GM23338 (cell line): ENCODE results near the gene RNF166. TPM values are rescaled to one million over a fixed set of nuclear protein-coding genes. Genes with fewer than 3 reads are reported as not detected.

Experiments
- ATAC-seq: fragments of 200-7000 bp; cut with Tn5 transposase; 3 replicates; pipeline ENCODE4 v1.9.1; 2020
- DNase-seq: peaks from one replicate; pipeline ENCODE4 v3.0.0-alpha.2; 2015; ENCODE audit warnings: low spot score
- H2AFZ ChIP-seq: fragments of 200-600 bp; sonication (generic); 2 replicates; pipeline ENCODE4 v1.8.0; 2016; ENCODE audit warnings: antibody characterized with exemption, mild to moderate bottlenecking, moderate library complexity
- H3F3A ChIP-seq: fragments of 200-600 bp; sonication (generic); replicated peaks from 2 replicates; pipeline ENCODE4 v1.8.0; 2017; ENCODE audit warnings: antibody characterized with exemption, mixed run types, low read depth
- H3K27ac ChIP-seq: fragments of 200-600 bp; sonication (generic); 2 replicates; pipeline ENCODE4 v1.6.1; 2016; ENCODE audit warnings: low read depth
- H3K27me3 ChIP-seq: fragments of 200-600 bp; sonication (generic); 2 replicates; pipeline ENCODE4 v1.8.0; 2016; ENCODE audit warnings: mild to moderate bottlenecking, mixed run types, moderate library complexity; ENCODE audit not compliant: insufficient read depth
- H3K36me3 ChIP-seq: fragments of 200-600 bp; sonication (generic); 2 replicates; pipeline ENCODE4 v1.8.0; 2016; ENCODE audit warnings: mild to moderate bottlenecking; ENCODE audit not compliant: insufficient read depth
- H3K4me1 ChIP-seq: fragments of 200-600 bp; sonication (generic); 2 replicates; pipeline ENCODE4 v1.8.0; 2016; ENCODE audit warnings: mild to moderate bottlenecking, moderate library complexity; ENCODE audit not compliant: insufficient read depth
- H3K4me2 ChIP-seq: fragments of 200-600 bp; sonication (generic); 2 replicates; pipeline ENCODE4 v1.7.1; 2017; ENCODE audit warnings: mixed run types
- H3K4me3 ChIP-seq: fragments of 200-600 bp; sonication (generic); 2 replicates; pipeline ENCODE4 v1.6.1; 2016; ENCODE audit warnings: mixed run types
- H3K79me2 ChIP-seq: fragments of 200-600 bp; sonication (generic); replicated peaks from 2 replicates; pipeline ENCODE4 v1.8.0; 2017; ENCODE audit warnings: mild to moderate bottlenecking; ENCODE audit not compliant: insufficient read depth
- H3K9me2 ChIP-seq: fragments of 200-600 bp; sonication (generic); 2 replicates; pipeline ENCODE4 v1.8.0; 2017; ENCODE audit not compliant: insufficient read depth
- H4K20me1 ChIP-seq: fragments of 200-600 bp; sonication (generic); replicated peaks from 2 replicates; pipeline ENCODE4 v1.8.0; 2017; ENCODE audit warnings: mild to moderate bottlenecking; ENCODE audit not compliant: insufficient read depth
- H3K27ac Mint-ChIP-seq: 2 replicates; pipeline ENCODE4 v1.8.0; 2020; ENCODE audit warnings: inconsistent platforms, mild to moderate bottlenecking, moderate library complexity, mixed read lengths
- H3K27me3 Mint-ChIP-seq: 3 replicates; pipeline ENCODE4 v1.8.0; 2022; ENCODE audit warnings: low read depth, mild to moderate bottlenecking, moderate library complexity, mixed read lengths, inconsistent platforms; ENCODE audit not compliant: insufficient read depth, poor library complexity
- H3K36me3 Mint-ChIP-seq: 3 replicates; pipeline ENCODE4 v1.8.0; 2021; ENCODE audit warnings: low read depth, mild to moderate bottlenecking, inconsistent platforms, moderate library complexity, mixed read lengths
- H3K4me1 Mint-ChIP-seq: 3 replicates; pipeline ENCODE4 v1.8.0; 2020; ENCODE audit warnings: mild to moderate bottlenecking, inconsistent platforms, mixed read lengths
- H3K4me3 Mint-ChIP-seq: 3 replicates; pipeline ENCODE4 v1.8.0; 2021; ENCODE audit warnings: moderate library complexity, mild to moderate bottlenecking, inconsistent platforms, mixed read lengths
- H3K9me3 Mint-ChIP-seq: 3 replicates; pipeline ENCODE4 v1.8.0; 2020; ENCODE audit warnings: moderate library complexity, mild to moderate bottlenecking, inconsistent platforms, mixed read lengths
- CREB1 ChIP-seq: fragments of 250-450 bp; sonication (Bioruptor Pico); IDR thresholded peaks from 2 replicates; pipeline ENCODE4 v1.5.0; 2020; ENCODE audit warnings: low read depth, mild to moderate bottlenecking, moderate library complexity
- CTCF ChIP-seq, 2 experiments: fragments of 200-600 bp in 1 of 2; sonication (generic) in 1 of 2; conservative IDR thresholded peaks; 2 replicates each; pipeline versions ENCODE4 v1.5.1 to v1.6.1; 2016 to 2017; ENCODE audit warnings: antibody characterized with exemption in 2 of 2, low read depth in 2 of 2, mild to moderate bottlenecking in 2 of 2, moderate library complexity in 1 of 2
- ETS1 ChIP-seq: IDR thresholded peaks from 2 replicates; pipeline ENCODE4 v1.6.1; 2016; ENCODE audit warnings: antibody characterized with exemption
- EZH2 ChIP-seq: fragments of 200-600 bp; sonication (generic); IDR thresholded peaks from one replicate; pipeline ENCODE4 v1.8.0; 2017; ENCODE audit warnings: antibody characterized with exemption, mild to moderate bottlenecking, low read depth; ENCODE audit not compliant: unreplicated experiment
- EZH2phosphoT487 ChIP-seq: fragments of 200-600 bp; sonication (generic); IDR thresholded peaks from one replicate; pipeline ENCODE4 v1.8.1; 2018; ENCODE audit warnings: antibody characterized with exemption; ENCODE audit not compliant: unreplicated experiment
- JUNB ChIP-seq: IDR thresholded peaks from one replicate; pipeline ENCODE4 v1.6.1; 2016; ENCODE audit warnings: antibody characterized with exemption; ENCODE audit not compliant: unreplicated experiment
- NANOG ChIP-seq: IDR thresholded peaks from 2 replicates; pipeline ENCODE4 v1.6.1; 2016; ENCODE audit warnings: antibody characterized with exemption, borderline replicate concordance
- POLR2AphosphoS5 ChIP-seq: IDR thresholded peaks from 2 replicates; pipeline ENCODE4 v1.6.1; 2016; ENCODE audit warnings: antibody characterized with exemption, low read depth
- REST ChIP-seq: IDR thresholded peaks from one replicate; pipeline ENCODE4 v1.6.1; 2018; ENCODE audit warnings: antibody characterized with exemption; ENCODE audit not compliant: unreplicated experiment
- STAT1 ChIP-seq: IDR thresholded peaks from one replicate; pipeline ENCODE4 v1.6.1; 2016; ENCODE audit warnings: antibody characterized with exemption; ENCODE audit not compliant: unreplicated experiment
- ZNF114 ChIP-seq: fragments of 250-450 bp; sonication (Bioruptor Pico); IDR thresholded peaks from 2 replicates; pipeline ENCODE4 v1.5.0; 2020; ENCODE audit warnings: mild to moderate bottlenecking, moderate library complexity
- ZNF331 ChIP-seq: fragments of 250-450 bp; sonication (Bioruptor Pico); IDR thresholded peaks from 2 replicates; pipeline ENCODE4 v1.5.0; 2020; ENCODE audit warnings: low read depth, mild to moderate bottlenecking, moderate library complexity
- polyA plus RNA-seq: library from polyadenylated mRNA; unstranded; fragments of >200 nt; fragmentation: Nextera tagmentation; extraction: Ambion mirVana; gene quantifications from 2 replicates; pipeline ENCODE4 v1.2.1, GENCODE V29; 2016
- total RNA-seq: library from RNA; depleted of rRNA; stranded (reverse); fragments of >200 nt; shearing (Covaris generic); gene quantifications from 2 replicates; pipeline ENCODE4 v1.2.3, GENCODE V29; 2014

Gene RNF166
- total and polyA plus RNA-seq, 2 experiments from 2014 or later = 24.9 to 43.4 TPM

GRCh38 chr16:88693420-88694177 is 12.6 kb downstream of the RNF166 start:
- H3K27me3 Mint-ChIP-seq = peaks cover 6% of the 10 kb centered on the region
- no peak; the same call in 2 of the 3 replicates for ATAC-seq
- no peak overlapping the region for H3K4me3 Mint-ChIP-seq

GRCh38 chr16:88692861-88693260 is 13.3 kb downstream of the RNF166 start:
- Histone ChIP-seq H3K79me2 (no peaks in the 10 kb centered on the region), H3K4me1 (no peaks in the 10 kb centered on the region), H3K27me3 (no peaks in the 10 kb centered on the region), H3K4me2 (no peak overlapping the region), H3K27ac (no peak overlapping the region), H3K36me3 (no peaks in the 10 kb centered on the region), H3K4me3 (no peak overlapping the region), H2AFZ (no peak overlapping the region), H3F3A (no peaks in the 10 kb centered on the region), H3K9me2 (no peaks in the 10 kb centered on the region), H4K20me1 (no peaks in the 10 kb centered on the region)
- DNase-seq (no peak), ATAC-seq (no peak)
- peaks cover 13% of the 10 kb centered on the region for H3K27me3 Mint-ChIP-seq
- no peaks in the 10 kb centered on the region for H3K36me3 Mint-ChIP-seq
- H3K9me3 Mint-ChIP-seq = no peaks in the 10 kb centered on the region
- H3K4me3 Mint-ChIP-seq = no peak overlapping the region
- H3K4me1 Mint-ChIP-seq = peaks cover 9% of the 10 kb centered on the region
- no peak overlapping the region for H3K27ac Mint-ChIP-seq
- TF ChIP-seq ZNF331 = no peak
- no peak for TF ChIP-seq JUNB
- no peak for TF ChIP-seq CTCF (conservative IDR thresholded peaks at IDR 0.05; ENCODE audit: low read depth in 2 of 2)
- TF ChIP-seq CREB1 (CRISPR knock-in tag) = no peak
- TF ChIP-seq NANOG = no peak
- no peak for TF ChIP-seq ETS1
- no peak for TF ChIP-seq EZH2phosphoT487
- no peak for TF ChIP-seq STAT1
- TF ChIP-seq POLR2AphosphoS5 = no peak
- no peak for TF ChIP-seq EZH2

More at GRCh38 chr16:88693420-88694177, 12.6 kb downstream of the RNF166 start:
- no peaks in the 10 kb centered on the region for H3K79me2 ChIP-seq
- H3K36me3 ChIP-seq = no peaks in the 10 kb centered on the region
- H3K27ac ChIP-seq = no peak overlapping the region
- H3K27me3 ChIP-seq = no peaks in the 10 kb centered on the region
- no peak overlapping the region for H2AFZ ChIP-seq
- TF ChIP-seq EZH2 = no peak
- TF ChIP-seq ZNF331 = no peak
- no peak for TF ChIP-seq ZNF114 (CRISPR knock-in tag)
- no peak for TF ChIP-seq REST
- TF ChIP-seq STAT1 = no peak
- TF ChIP-seq JUNB = no peak
- H3K4me3 ChIP-seq = no peak overlapping the region
- no peaks in the 10 kb centered on the region for H4K20me1 ChIP-seq
- no peak overlapping the region for H3K27ac Mint-ChIP-seq
- no peaks in the 10 kb centered on the region for H3K9me2 ChIP-seq
- peaks cover 3% of the 10 kb centered on the region; the same call in 2 of the 3 replicates for H3K4me1 Mint-ChIP-seq
- H3K4me2 ChIP-seq = no peak overlapping the region
- DNase-seq = no peak
- no peaks in the 10 kb centered on the region for H3F3A ChIP-seq
- no peaks in the 10 kb centered on the region for H3K9me3 Mint-ChIP-seq
- no peaks in the 10 kb centered on the region for H3K36me3 Mint-ChIP-seq
- no peaks in the 10 kb centered on the region for H3K4me1 ChIP-seq
